Measurements from ENCODE around the gene TBC1D1. TPM values are rescaled to one million over a fixed set of nuclear protein-coding genes. Genes with fewer than 3 reads are reported as not detected.

TBC1D1 gene
- total RNA-seq, 2 experiments from 2014 or later, result 40.7 to 46.5 TPM

- Histone ChIP-seq H3K27ac (ENCODE audit: low read depth in 1 of 2, low read length in 2 of 2) (no peak overlapping the region), H3K27me3 (ENCODE audit: control insufficient read depth in 1 of 2, insufficient read depth in 2 of 2, low read length in 2 of 2) (no peaks in the 10 kb centered on the region), H3K4me1 (ENCODE audit: insufficient read depth, low read length) (no peaks in the 10 kb centered on the region), H3K4me3 (ENCODE audit: low read length) (no peak overlapping the region), H3K36me3 (ENCODE audit: insufficient read depth, low read length) (peaks cover 49% of the 10 kb centered on the region), H3K9me3 (ENCODE audit: control insufficient read depth in 1 of 2, insufficient read depth in 1 of 2, low read length in 2 of 2) (no peaks in the 10 kb centered on the region)
- no peak for TF ChIP-seq CTCF (IDR thresholded peaks at IDR 0.05)
- DNase-seq (no peak), ATAC-seq (ENCODE audit: poor library complexity) (no peak)
- H3K4me1 Mint-ChIP-seq (ENCODE audit: low read depth), result no peaks in the 10 kb centered on the region
- H3K27me3 Mint-ChIP-seq, result no peaks in the 10 kb centered on the region
- no peak overlapping the region for H3K27ac Mint-ChIP-seq
- intact Hi-C loops (cut with DNase I, micrococcal nuclease), result no loop called here
- peaks cover 91% of the 10 kb centered on the region for H3K36me3 Mint-ChIP-seq (ENCODE audit: low read depth)
- no peaks in the 10 kb centered on the region for H3K9me3 Mint-ChIP-seq
- H3K4me3 Mint-ChIP-seq, result no peak overlapping the region
- CTCF ChIA-PET, result no interaction called here
- POLR2A ChIA-PET, result no interaction called here
These were observed 209.1 kb downstream of the TBC1D1 start for GRCh38 chr4:38099908-38100407.

GRCh38 chr4:38100474-38101255 lies 209.8 kb downstream of the TBC1D1 start:
- Histone ChIP-seq H3K4me3 (ENCODE audit: low read length) (no peak overlapping the region), H3K4me1 (ENCODE audit: insufficient read depth, low read length) (no peaks in the 10 kb centered on the region), H3K27me3 (ENCODE audit: control insufficient read depth in 1 of 2, insufficient read depth in 2 of 2, low read length in 2 of 2) (no peaks in the 10 kb centered on the region), H3K27ac (ENCODE audit: low read depth in 1 of 2, low read length in 2 of 2) (no peak overlapping the region), H3K9me3 (ENCODE audit: control insufficient read depth in 1 of 2, insufficient read depth in 1 of 2, low read length in 2 of 2) (no peaks in the 10 kb centered on the region), H3K36me3 (ENCODE audit: insufficient read depth, low read length) (peaks cover 54% of the 10 kb centered on the region)
- H3K9me3 Mint-ChIP-seq, result no peaks in the 10 kb centered on the region
- no peak overlapping the region for H3K27ac Mint-ChIP-seq
- ChIA-PET CTCF (interaction anchor here (0.6 kb wide), 1 partner anchor 531 kb away, joined by 4 read pairs; no protein-coding TSS in a partner anchor), POLR2A (interaction anchor here (1.0 kb wide), 1 partner anchor 29 kb away, joined by 3 read pairs; no protein-coding TSS in a partner anchor)
- no peak for ATAC-seq (ENCODE audit: poor library complexity)
- intact Hi-C loops (cut with DNase I, micrococcal nuclease), result no loop called here
- H3K4me3 Mint-ChIP-seq, result no peak overlapping the region
- no peak for DNase-seq
- H3K36me3 Mint-ChIP-seq (ENCODE audit: low read depth), result peaks cover 91% of the 10 kb centered on the region
- no peaks in the 10 kb centered on the region for H3K27me3 Mint-ChIP-seq
- H3K4me1 Mint-ChIP-seq (ENCODE audit: low read depth), result no peaks in the 10 kb centered on the region
- TF ChIP-seq CTCF (IDR thresholded peaks at IDR 0.05), result no peak

- H3K9me3 ChIP-seq (ENCODE audit: control insufficient read depth in 1 of 2, insufficient read depth in 1 of 2, low read length in 2 of 2), result no peaks in the 10 kb centered on the region
- ChIA-PET POLR2A (interaction anchor here (1.0 kb wide), 1 partner anchor 28 kb away, joined by 3 read pairs; no protein-coding TSS in a partner anchor), CTCF (interaction anchor here (0.6 kb wide), 1 partner anchor 532 kb away, joined by 4 read pairs; no protein-coding TSS in a partner anchor)
- intact Hi-C loops (cut with DNase I, micrococcal nuclease), result no loop called here
- TF ChIP-seq CTCF (IDR thresholded peaks at IDR 0.05), result no peak
- peaks cover 53% of the 10 kb centered on the region for H3K36me3 ChIP-seq (ENCODE audit: insufficient read depth, low read length)
- DNase-seq, result no peak
- no peak for ATAC-seq (ENCODE audit: poor library complexity)
- Mint-ChIP-seq H3K36me3 (ENCODE audit: low read depth) (peaks cover 86% of the 10 kb centered on the region), H3K4me3 (no peak overlapping the region), H3K27ac (no peak overlapping the region), H3K9me3 (no peaks in the 10 kb centered on the region), H3K4me1 (ENCODE audit: low read depth) (no peaks in the 10 kb centered on the region), H3K27me3 (no peaks in the 10 kb centered on the region)
- no peak overlapping the region for H3K27ac ChIP-seq (ENCODE audit: low read depth in 1 of 2, low read length in 2 of 2)
- no peak overlapping the region for H3K4me3 ChIP-seq (ENCODE audit: low read length)
- no peaks in the 10 kb centered on the region for H3K4me1 ChIP-seq (ENCODE audit: insufficient read depth, low read length)
- H3K27me3 ChIP-seq (ENCODE audit: control insufficient read depth in 1 of 2, insufficient read depth in 2 of 2, low read length in 2 of 2), result no peaks in the 10 kb centered on the region
These were observed 210.7 kb downstream of the TBC1D1 start for GRCh38 chr4:38101563-38101962.

Measured in CD4-positive, alpha-beta T cell (primary cell).